ENCODE measurements around the gene GRHL3. TPM values are rescaled to one million over a fixed set of nuclear protein-coding genes. Genes with fewer than 3 reads are reported as not detected.

The GRHL3 gene
- total and polyA plus RNA-seq, 2 experiments from 2014 or later, result 2.7 to 6.9 TPM

DNA sequence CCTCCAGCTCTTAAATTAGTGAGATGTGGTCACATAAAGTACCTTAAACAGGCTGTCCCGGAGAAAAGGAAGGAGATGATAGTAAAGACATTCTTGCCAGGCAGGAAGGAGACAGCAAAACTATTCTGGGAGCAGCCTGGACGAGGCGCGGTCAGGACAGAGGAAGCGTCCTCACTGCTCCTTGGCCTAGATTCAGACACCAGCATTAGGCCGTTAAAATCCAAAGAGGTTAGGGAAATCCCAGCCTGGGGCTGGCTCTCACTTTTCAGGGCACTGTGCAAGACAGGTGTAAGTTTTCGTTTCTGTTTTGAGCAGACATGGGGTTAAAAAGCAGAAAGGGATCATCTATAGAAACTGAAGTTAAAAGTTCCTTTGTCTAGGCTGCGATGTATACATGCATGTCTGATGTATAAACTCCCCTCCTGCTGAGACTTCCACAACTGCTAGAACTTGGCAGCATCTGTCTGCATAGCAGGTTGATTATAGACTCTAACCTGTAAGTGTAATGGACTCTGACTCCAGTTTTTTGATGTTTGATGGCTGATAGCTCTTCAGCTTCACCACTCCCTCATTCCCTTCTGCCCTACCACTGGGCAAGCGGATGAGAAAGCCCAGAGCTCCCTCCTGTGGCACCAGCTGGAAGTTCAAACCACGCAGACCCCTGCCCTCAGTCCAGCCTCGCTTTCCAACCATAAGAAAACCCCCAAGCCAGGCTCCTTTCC is 72.9 kb downstream of the GRHL3 start:
- WGBS (ENCODE audit: low lambda C conversion rate, missing lambda C conversion rate), result 59% methylated on average over 11 of the region's 11 CpGs
- no peak overlapping the region for H3K4me3 ChIP-seq
- H2AFZ ChIP-seq, result peak overlapping the region; percentile 36
- H4K20me1 ChIP-seq (ENCODE audit: insufficient read depth, poor library complexity, severe bottlenecking), result no peaks in the 10 kb centered on the region
- H3K9me3 ChIP-seq (ENCODE audit: low read depth), result no peaks in the 10 kb centered on the region
- TF ChIP-seq, protein P1, sequence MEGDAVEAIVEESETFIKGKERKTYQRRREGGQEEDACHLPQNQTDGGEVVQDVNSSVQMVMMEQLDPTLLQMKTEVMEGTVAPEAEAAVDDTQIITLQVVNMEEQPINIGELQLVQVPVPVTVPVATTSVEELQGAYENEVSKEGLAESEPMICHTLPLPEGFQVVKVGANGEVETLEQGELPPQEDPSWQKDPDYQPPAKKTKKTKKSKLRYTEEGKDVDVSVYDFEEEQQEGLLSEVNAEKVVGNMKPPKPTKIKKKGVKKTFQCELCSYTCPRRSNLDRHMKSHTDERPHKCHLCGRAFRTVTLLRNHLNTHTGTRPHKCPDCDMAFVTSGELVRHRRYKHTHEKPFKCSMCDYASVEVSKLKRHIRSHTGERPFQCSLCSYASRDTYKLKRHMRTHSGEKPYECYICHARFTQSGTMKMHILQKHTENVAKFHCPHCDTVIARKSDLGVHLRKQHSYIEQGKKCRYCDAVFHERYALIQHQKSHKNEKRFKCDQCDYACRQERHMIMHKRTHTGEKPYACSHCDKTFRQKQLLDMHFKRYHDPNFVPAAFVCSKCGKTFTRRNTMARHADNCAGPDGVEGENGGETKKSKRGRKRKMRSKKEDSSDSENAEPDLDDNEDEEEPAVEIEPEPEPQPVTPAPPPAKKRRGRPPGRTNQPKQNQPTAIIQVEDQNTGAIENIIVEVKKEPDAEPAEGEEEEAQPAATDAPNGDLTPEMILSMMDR (IDR thresholded peaks at IDR 0.05; ENCODE audit: poor library complexity), result peak; percentile 68
- no peak for TF ChIP-seq EZH2 (IDR thresholded peaks at IDR 0.05; ENCODE audit: borderline replicate concordance)
- DNase-seq (ENCODE audit: low spot score), result peak; percentile 82
- H3K9me2 ChIP-seq (replicated peaks; ENCODE audit: insufficient read depth), result no peaks in the 10 kb centered on the region
- H3K4me1 ChIP-seq (ENCODE audit: insufficient read depth), result no peaks in the 10 kb centered on the region
- H3K4me2 ChIP-seq, result peak overlapping the region; percentile 21
- no peaks in the 10 kb centered on the region for H3K27me3 ChIP-seq
- no peaks in the 10 kb centered on the region for H3K79me2 ChIP-seq
- H3K36me3 ChIP-seq (replicated peaks; ENCODE audit: insufficient read depth, low read depth), result no peaks in the 10 kb centered on the region
- peak overlapping the region; percentile 56 for H3K27ac ChIP-seq

DNA sequence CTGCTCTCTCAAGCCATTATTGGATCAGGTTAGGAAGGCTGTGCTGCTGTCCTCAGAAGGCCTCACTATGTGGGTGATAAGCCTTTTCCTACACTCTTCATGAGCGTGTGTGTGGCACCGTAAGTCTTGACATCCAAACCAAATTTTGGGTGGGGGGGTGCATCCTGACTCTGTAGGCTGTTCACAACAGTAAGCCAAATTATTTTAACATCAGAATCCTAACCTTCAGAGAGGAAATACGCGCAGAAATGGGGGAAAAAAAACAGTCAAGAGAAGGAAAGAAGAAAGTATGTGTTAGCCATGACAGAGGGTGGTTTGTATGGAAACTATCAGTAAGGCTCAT is 73.4 kb downstream of the GRHL3 start:
- TF ChIP-seq, protein P1 (IDR thresholded peaks at IDR 0.05; ENCODE audit: poor library complexity), result no peak
- TF ChIP-seq EZH2 (IDR thresholded peaks at IDR 0.05; ENCODE audit: borderline replicate concordance) (no peak), EZH2phosphoT487 (IDR thresholded peaks at IDR 0.05; ENCODE audit: low read depth, severe bottlenecking, unreplicated experiment) (no peak)
- H4K20me1 ChIP-seq (ENCODE audit: insufficient read depth, poor library complexity, severe bottlenecking), result no peaks in the 10 kb centered on the region
- no peaks in the 10 kb centered on the region for H3K36me3 ChIP-seq (replicated peaks; ENCODE audit: insufficient read depth, low read depth)
- no peaks in the 10 kb centered on the region for H3K9me3 ChIP-seq (ENCODE audit: low read depth)
- no peak overlapping the region for H3K27ac ChIP-seq
- H2AFZ ChIP-seq, result no peak overlapping the region
- no peak for DNase-seq (ENCODE audit: low spot score)
- 86% methylated on average over 4 of the region's 4 CpGs for WGBS (ENCODE audit: low lambda C conversion rate, missing lambda C conversion rate)
- no peaks in the 10 kb centered on the region for H3K27me3 ChIP-seq
- no peaks in the 10 kb centered on the region for H3K79me2 ChIP-seq
- H3K4me3 ChIP-seq, result no peak overlapping the region
- no peak overlapping the region for H3K4me2 ChIP-seq
- no peaks in the 10 kb centered on the region for H3K9me2 ChIP-seq (replicated peaks; ENCODE audit: insufficient read depth)
- H3K4me1 ChIP-seq (ENCODE audit: insufficient read depth), result no peaks in the 10 kb centered on the region

DNA sequence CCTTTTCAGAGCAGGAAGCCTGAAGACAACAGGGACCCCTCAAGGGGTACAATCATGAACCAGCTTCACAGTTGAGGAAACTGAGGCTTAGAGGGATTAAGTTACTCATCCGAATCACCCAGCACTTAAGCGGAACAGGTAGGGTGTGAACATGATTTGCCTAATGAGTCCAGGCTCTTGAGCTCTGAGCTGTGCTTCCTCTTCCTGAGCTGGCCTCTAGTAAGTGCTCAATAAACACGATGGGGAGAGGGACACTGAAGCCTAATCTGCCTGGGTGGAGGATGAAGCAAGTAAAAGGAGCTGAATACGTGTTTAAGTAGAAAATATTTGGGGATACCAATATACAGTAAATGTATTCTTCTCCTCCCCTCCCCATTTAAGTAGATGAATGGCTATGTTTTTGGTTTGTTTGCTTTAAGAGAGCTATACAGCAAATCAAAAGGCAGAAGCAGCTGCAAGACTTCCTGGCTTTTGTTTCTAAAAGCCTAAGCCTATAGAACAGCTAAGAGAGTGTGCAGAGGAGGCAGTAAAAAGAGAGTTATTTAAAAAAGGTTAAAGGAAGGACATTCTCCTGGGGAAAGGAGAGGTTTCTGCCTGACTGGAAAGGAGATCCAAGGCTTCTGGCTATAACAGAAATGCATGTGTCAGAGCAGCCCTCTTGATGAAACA is 74.0 kb downstream of the GRHL3 start:
- H3K79me2 ChIP-seq, result no peaks in the 10 kb centered on the region
- no peaks in the 10 kb centered on the region for H3K4me1 ChIP-seq (ENCODE audit: insufficient read depth)
- no peaks in the 10 kb centered on the region for H3K36me3 ChIP-seq (replicated peaks; ENCODE audit: insufficient read depth, low read depth)
- no peak overlapping the region for H2AFZ ChIP-seq
- H3K9me2 ChIP-seq (replicated peaks; ENCODE audit: insufficient read depth), result no peaks in the 10 kb centered on the region
- no peak overlapping the region for H3K4me3 ChIP-seq
- H4K20me1 ChIP-seq (ENCODE audit: insufficient read depth, poor library complexity, severe bottlenecking), result no peaks in the 10 kb centered on the region
- H3K4me2 ChIP-seq, result no peak overlapping the region
- no peaks in the 10 kb centered on the region for H3K9me3 ChIP-seq (ENCODE audit: low read depth)
- no peak for TF ChIP-seq EZH2 (IDR thresholded peaks at IDR 0.05; ENCODE audit: borderline replicate concordance)
- TF ChIP-seq, protein P1 (IDR thresholded peaks at IDR 0.05; ENCODE audit: poor library complexity), result no peak
- TF ChIP-seq EZH2phosphoT487 (IDR thresholded peaks at IDR 0.05; ENCODE audit: low read depth, severe bottlenecking, unreplicated experiment), result no peak
- DNase-seq (ENCODE audit: low spot score), result no peak
- 72% methylated on average over 4 of the region's 4 CpGs for WGBS (ENCODE audit: low lambda C conversion rate, missing lambda C conversion rate)
- H3K27me3 ChIP-seq, result no peaks in the 10 kb centered on the region
- no peak overlapping the region for H3K27ac ChIP-seq

Measured in hepatocyte (in vitro differentiated cells).